Fibroblast of lung (primary cell): ENCODE results near the gene BIN1.

Experiments
- EZH2 ChIP-seq: IDR thresholded peaks from 2 replicates; pipeline ENCODE4 v1.5.1; 2012; ENCODE audit warnings: low read length, control low read depth, mild to moderate bottlenecking; ENCODE audit errors: missing control alignments
- TF ChIP-seq, protein P1 (sequence below), 2 donors: IDR thresholded peaks in 1 of 2; conservative IDR thresholded peaks in 1 of 2; 1 replicate in 1 of 2; 2 replicates in 1 of 2; pipeline ENCODE4 v1.5.1; 2011 to 2012; ENCODE audit warnings: low read length in 2 of 2, control low read depth in 1 of 2, inconsistent platforms in 1 of 2, low read depth in 1 of 2, mild to moderate bottlenecking in 1 of 2

DNA sequence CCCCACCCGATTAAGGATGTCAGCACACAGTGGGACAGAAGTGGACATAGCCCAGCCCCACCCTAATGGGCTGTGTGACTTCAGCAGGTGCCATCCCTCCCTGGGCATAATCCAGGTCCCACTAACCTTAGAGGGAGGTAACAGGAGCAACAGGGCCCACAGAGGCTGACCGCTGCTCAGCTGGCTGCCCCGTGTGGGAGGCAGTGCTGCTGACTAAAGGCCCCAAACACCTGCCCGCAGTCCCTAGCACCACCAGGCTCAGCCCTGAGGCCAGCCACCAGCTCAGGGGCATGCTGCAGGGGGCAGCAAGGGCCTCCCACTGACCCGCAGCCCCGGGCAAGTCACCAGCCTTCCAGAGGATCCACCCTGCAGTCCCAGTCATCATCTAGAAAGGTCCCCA is 14.6 kb downstream of the BIN1 start:
- TF ChIP-seq, protein P1, sequence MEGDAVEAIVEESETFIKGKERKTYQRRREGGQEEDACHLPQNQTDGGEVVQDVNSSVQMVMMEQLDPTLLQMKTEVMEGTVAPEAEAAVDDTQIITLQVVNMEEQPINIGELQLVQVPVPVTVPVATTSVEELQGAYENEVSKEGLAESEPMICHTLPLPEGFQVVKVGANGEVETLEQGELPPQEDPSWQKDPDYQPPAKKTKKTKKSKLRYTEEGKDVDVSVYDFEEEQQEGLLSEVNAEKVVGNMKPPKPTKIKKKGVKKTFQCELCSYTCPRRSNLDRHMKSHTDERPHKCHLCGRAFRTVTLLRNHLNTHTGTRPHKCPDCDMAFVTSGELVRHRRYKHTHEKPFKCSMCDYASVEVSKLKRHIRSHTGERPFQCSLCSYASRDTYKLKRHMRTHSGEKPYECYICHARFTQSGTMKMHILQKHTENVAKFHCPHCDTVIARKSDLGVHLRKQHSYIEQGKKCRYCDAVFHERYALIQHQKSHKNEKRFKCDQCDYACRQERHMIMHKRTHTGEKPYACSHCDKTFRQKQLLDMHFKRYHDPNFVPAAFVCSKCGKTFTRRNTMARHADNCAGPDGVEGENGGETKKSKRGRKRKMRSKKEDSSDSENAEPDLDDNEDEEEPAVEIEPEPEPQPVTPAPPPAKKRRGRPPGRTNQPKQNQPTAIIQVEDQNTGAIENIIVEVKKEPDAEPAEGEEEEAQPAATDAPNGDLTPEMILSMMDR (conservative IDR thresholded peaks at IDR 0.05 in 1 of 2, IDR thresholded peaks at IDR 0.05 in 1 of 2; ENCODE audit: low read depth in 1 of 2, low read length in 2 of 2): no peak
- no peak for TF ChIP-seq EZH2
